Astrocyte (in vitro differentiated cells and primary cell): ENCODE measurements around the gene NDUFAF5. TPM values are rescaled to one million over a fixed set of nuclear protein-coding genes. Genes with fewer than 3 reads are reported as not detected.
"Not testable (repeated sequence)": the region's sequence is repeated elsewhere in the genome, so short reads cannot be mapped to it uniquely, and the experiment has no call there.

Source experiments
- DNase-seq: peaks from one replicate; pipeline ENCODE4 v3.0.0-alpha.2; 2010; ENCODE audit warnings: low read depth
- FAIRE-seq: peaks from 2 replicates; lab custom pipeline; 2011; peaks lifted over from hg19 to GRCh38; lab: Jason Lieb, UNC
- H2AFZ ChIP-seq: 2 replicates; pipeline ENCODE4 v1.6.0; 2012; ENCODE audit warnings: low read depth, low read length, inconsistent platforms
- H3K27ac ChIP-seq: 2 replicates; pipeline ENCODE4 v1.5.1; 2011; ENCODE audit warnings: low read depth, low read length, inconsistent platforms
- H3K27me3 ChIP-seq: 2 replicates; pipeline ENCODE4 v1.6.0; 2011; ENCODE audit warnings: low read length, inconsistent platforms; ENCODE audit not compliant: insufficient read depth
- H3K36me3 ChIP-seq: 2 replicates; pipeline ENCODE4 v1.5.1; 2011; ENCODE audit warnings: low read length, inconsistent platforms; ENCODE audit not compliant: insufficient read depth
- H3K4me1 ChIP-seq: 2 replicates; pipeline ENCODE4 v1.5.1; 2011; ENCODE audit warnings: low read length, inconsistent platforms; ENCODE audit not compliant: insufficient read depth
- H3K4me2 ChIP-seq: 2 replicates; pipeline ENCODE4 v1.6.0; 2012; ENCODE audit warnings: low read length, inconsistent platforms
- H3K4me3 ChIP-seq: 2 replicates; pipeline ENCODE4 v1.5.1; 2011; ENCODE audit warnings: low read depth, mild to moderate bottlenecking, low read length, inconsistent platforms; ENCODE audit not compliant: insufficient read depth
- H3K79me2 ChIP-seq: 2 replicates; pipeline ENCODE4 v1.6.0; 2012; ENCODE audit warnings: mild to moderate bottlenecking, low read length, inconsistent platforms; ENCODE audit not compliant: insufficient read depth
- H3K9ac ChIP-seq: 2 replicates; pipeline ENCODE4 v1.6.0; 2012; ENCODE audit warnings: mild to moderate bottlenecking, low read length, inconsistent platforms
- H3K9me3 ChIP-seq: 2 replicates; pipeline ENCODE4 v1.5.1; 2012; ENCODE audit warnings: low read depth, mild to moderate bottlenecking, low read length, inconsistent platforms; ENCODE audit not compliant: insufficient read depth
- H4K20me1 ChIP-seq: 2 replicates; pipeline ENCODE4 v1.6.0; 2012; ENCODE audit warnings: low read length, inconsistent platforms; ENCODE audit not compliant: insufficient read depth
- H3K27ac Mint-ChIP-seq: one replicate; pipeline ENCODE4 v1.8.0; 2021; ENCODE audit warnings: mild to moderate bottlenecking, mixed read lengths; ENCODE audit not compliant: unreplicated experiment
- H3K27me3 Mint-ChIP-seq: one replicate; pipeline ENCODE4 v1.8.0; 2021; ENCODE audit warnings: low read depth, mixed read lengths; ENCODE audit not compliant: unreplicated experiment
- H3K36me3 Mint-ChIP-seq: one replicate; pipeline ENCODE4 v1.8.0; 2021; ENCODE audit warnings: low read depth, mixed read lengths; ENCODE audit not compliant: unreplicated experiment
- H3K4me1 Mint-ChIP-seq: one replicate; pipeline ENCODE4 v1.8.0; 2021; ENCODE audit warnings: low read depth, mixed read lengths; ENCODE audit not compliant: unreplicated experiment
- H3K4me3 Mint-ChIP-seq: one replicate; pipeline ENCODE4 v1.8.0; 2021; ENCODE audit warnings: mild to moderate bottlenecking, moderate library complexity, mixed read lengths; ENCODE audit not compliant: unreplicated experiment
- H3K9me3 Mint-ChIP-seq: one replicate; pipeline ENCODE4 v1.8.0; 2021; ENCODE audit warnings: mild to moderate bottlenecking, mixed read lengths; ENCODE audit not compliant: unreplicated experiment
- CTCF ChIP-seq: IDR thresholded peaks from 2 replicates; pipeline ENCODE4 v1.5.1; 2011; ENCODE audit warnings: low read depth, mild to moderate bottlenecking, inconsistent platforms, low read length, moderate library complexity; ENCODE audit not compliant: insufficient read depth
- EZH2 ChIP-seq: IDR thresholded peaks from 2 replicates; pipeline ENCODE4 v1.6.1; 2012; ENCODE audit warnings: mild to moderate bottlenecking, low read length, inconsistent platforms; ENCODE audit not compliant: insufficient read depth
- total RNA-seq: library from RNA; stranded (reverse); gene quantifications from 2 replicates; pipeline ENCODE4 v1.2.1, GENCODE V29; 2021

The NDUFAF5 gene
- total RNA-seq, 1 donor from 2014 or later, result 31.6 TPM

GRCh38 chr20:13736436-13737191, 48.2 kb upstream of the NDUFAF5 start:
- Histone ChIP-seq H2AFZ (no peak overlapping the region), H3K27ac (no peak overlapping the region), H3K27me3 (no peaks in the 10 kb centered on the region), H4K20me1 (no peaks in the 10 kb centered on the region), H3K4me3 (no peak overlapping the region), H3K79me2 (no peaks in the 10 kb centered on the region), H3K4me1 (no peaks in the 10 kb centered on the region), H3K4me2 (no peak overlapping the region), H3K9me3 (no peaks in the 10 kb centered on the region), H3K36me3 (peaks cover 12% of the 10 kb centered on the region), H3K9ac (no peak overlapping the region)
- H3K27me3 Mint-ChIP-seq, result no peaks in the 10 kb centered on the region
- no peak for TF ChIP-seq CTCF
- no peak for TF ChIP-seq EZH2
- peaks cover 5% of the 10 kb centered on the region for H3K9me3 Mint-ChIP-seq
- peaks cover 2% of the 10 kb centered on the region for H3K4me1 Mint-ChIP-seq
- H3K27ac Mint-ChIP-seq, result no peak overlapping the region
- DNase-seq, result peak; percentile 80
- no peak overlapping the region for H3K4me3 Mint-ChIP-seq
- H3K36me3 Mint-ChIP-seq, result peaks cover 22% of the 10 kb centered on the region
- no peak for FAIRE-seq

DNA sequence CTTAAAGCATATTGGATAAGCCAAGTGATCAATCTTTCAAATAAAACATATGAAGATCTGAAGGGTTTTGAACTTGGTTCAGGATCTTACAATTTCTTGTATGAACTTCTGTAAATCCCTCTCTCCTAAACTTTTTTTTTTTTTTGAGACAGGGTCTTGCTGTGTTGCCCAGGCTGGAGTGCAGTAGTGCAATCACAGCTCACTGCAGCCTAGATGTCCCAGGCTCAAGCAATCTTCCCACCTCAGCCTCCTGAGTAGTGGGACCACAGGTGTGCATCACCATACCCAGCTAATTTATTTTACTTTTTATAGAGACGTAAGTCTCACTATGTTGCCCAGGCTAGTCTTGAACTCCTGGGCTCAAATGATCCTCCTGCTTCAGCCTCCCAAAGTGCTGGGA, 46.6 kb upstream of the NDUFAF5 start:
- H3K36me3 Mint-ChIP-seq, result peaks cover 19% of the 10 kb centered on the region
- not testable (repeated sequence) for H3K27me3 ChIP-seq, H4K20me1 ChIP-seq, H3K27ac ChIP-seq, H2AFZ ChIP-seq, DNase-seq, H3K36me3 ChIP-seq, H3K79me2 ChIP-seq, H3K4me3 ChIP-seq, H3K4me1 Mint-ChIP-seq, H3K4me1 ChIP-seq, H3K9me3 ChIP-seq, FAIRE-seq, H3K27ac Mint-ChIP-seq, H3K9ac ChIP-seq, H3K27me3 Mint-ChIP-seq, H3K9me3 Mint-ChIP-seq, H3K4me3 Mint-ChIP-seq, H3K4me2 ChIP-seq

DNA sequence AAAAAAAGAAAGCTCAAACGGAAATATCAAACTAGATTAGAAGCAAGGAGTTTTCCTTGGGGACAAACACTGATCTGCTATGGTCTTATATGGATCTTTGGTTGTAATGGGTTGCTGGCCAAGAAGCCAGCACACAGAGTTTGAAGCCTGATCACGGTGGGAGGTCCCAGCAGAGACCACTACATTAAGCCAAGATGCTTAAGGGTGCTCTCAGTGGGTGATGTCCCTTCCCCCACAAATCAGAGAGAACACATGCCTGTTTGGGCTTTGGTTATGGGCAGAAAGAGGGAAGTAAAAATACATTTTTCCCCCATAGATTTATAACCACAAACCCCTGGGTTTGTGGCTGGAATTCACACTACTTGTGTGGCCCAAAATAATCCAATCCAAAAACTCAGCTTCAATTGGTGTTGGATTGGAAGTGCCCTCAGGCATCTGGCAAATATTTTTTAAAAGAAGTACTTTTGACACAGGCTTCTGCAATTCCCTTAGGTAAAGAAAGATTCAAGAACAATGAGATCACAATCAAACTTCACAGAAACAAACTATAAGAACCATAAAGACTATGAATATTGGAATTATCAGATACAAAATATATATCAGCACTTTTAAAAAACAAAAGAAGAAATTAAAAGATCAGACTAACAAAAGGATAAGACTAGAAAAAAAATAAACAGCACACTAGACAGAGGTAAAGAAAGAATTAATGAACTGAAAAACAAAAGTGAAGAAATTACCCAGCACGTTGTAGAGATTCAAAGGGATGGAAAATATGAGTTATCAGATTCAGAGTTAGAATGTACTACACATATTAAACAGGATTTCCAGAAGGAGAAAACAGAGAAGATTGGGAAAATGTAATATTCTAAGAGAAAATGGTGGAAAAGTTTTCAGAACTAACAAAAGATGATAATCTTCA, 44.8 kb upstream of the NDUFAF5 start:
- Histone ChIP-seq H3K4me2 (no peak overlapping the region), H3K9me3 (no peaks in the 10 kb centered on the region), H3K36me3 (peaks cover 4% of the 10 kb centered on the region), H3K4me3 (no peak overlapping the region), H3K4me1 (no peaks in the 10 kb centered on the region), H3K27me3 (no peaks in the 10 kb centered on the region), H4K20me1 (no peaks in the 10 kb centered on the region), H3K79me2 (no peaks in the 10 kb centered on the region), H3K9ac (no peak overlapping the region), H2AFZ (no peak overlapping the region), H3K27ac (no peak overlapping the region)
- Mint-ChIP-seq H3K4me1 (peaks cover 10% of the 10 kb centered on the region), H3K9me3 (peaks cover 5% of the 10 kb centered on the region), H3K36me3 (peaks cover 19% of the 10 kb centered on the region), H3K27me3 (no peaks in the 10 kb centered on the region), H3K4me3 (no peak overlapping the region), H3K27ac (no peak overlapping the region)
- DNase-seq (no peak), FAIRE-seq (no peak)
- TF ChIP-seq CTCF (no peak), EZH2 (no peak)
